Mucosa of descending colon (tissue), 3 donors: Measurements from ENCODE around the gene KPNA5. TPM values are rescaled to one million over a fixed set of nuclear protein-coding genes. Genes with fewer than 3 reads are reported as not detected.
"Not testable (repeated sequence)": the region's sequence is repeated elsewhere in the genome, so short reads cannot be mapped to it uniquely, and the experiment has no call there.

Experiments used
- ATAC-seq: fragments of 200-7000 bp; cut with Tn5 transposase; one replicate; pipeline ENCODE4 v1.9.1; 2020; ENCODE audit warnings: mild to moderate bottlenecking, moderate library complexity
- DNase-seq, 3 donors: peaks; one replicate each; pipeline ENCODE4 v3.0.0-alpha.2; 2020
- H3K36me3 ChIP-seq: fragments of 200-600 bp; one replicate; pipeline ENCODE4 v1.8.0; 2021; ENCODE audit warnings: low read depth, mild to moderate bottlenecking
- H3K4me1 ChIP-seq: fragments of 200-600 bp; one replicate; pipeline ENCODE4 v1.8.0; 2021; ENCODE audit warnings: low read depth, mild to moderate bottlenecking
- H3K4me3 ChIP-seq: fragments of 200-600 bp; one replicate; pipeline ENCODE4 v1.8.0; 2021; ENCODE audit warnings: mild to moderate bottlenecking
- H3K9me3 ChIP-seq: fragments of 200-600 bp; one replicate; pipeline ENCODE4 v1.8.0; 2021; ENCODE audit warnings: mild to moderate bottlenecking
- intact Hi-C, 2 donors: fragments of 100-400 bp; cut with DNase I in 1 of 2; cut with micrococcal nuclease in 1 of 2; formaldehyde crosslinking; loops; one replicate each; pipeline versions ENCODE4 v1.11.0 to v1.11.1; 2022; cut with DNase I, micrococcal nuclease
- total RNA-seq, 3 donors: library from RNA; stranded (reverse); fragmentation: NEBNext Ultra II Directional in 2 of 3; extraction: Animal tissue kit (Norgen Biotek cat#: 25700) in 2 of 3; gene quantifications; one replicate each; pipeline versions ENCODE4 v1.2.1 to v1.2.4, GENCODE V29; 2021 to 2023
- TF ChIP-seq, protein P1 (sequence below): fragments of 200-600 bp; IDR thresholded peaks from one replicate; pipeline ENCODE4 v1.8.0; 2022; ENCODE audit warnings: antibody characterized with exemption, mild to moderate bottlenecking
- donor health status: DM: no; HTN: no; CAD: no; lungs with moderate emphysema.
- donor health status: DM: no; HTN: no; CAD: no.
- donor health status: DM: no; HTN: yes; CAD: no.

KPNA5 gene
- total RNA-seq, 3 donors from 2014 or later: 5.5 to 19.5 (median 6.7) TPM

DNA sequence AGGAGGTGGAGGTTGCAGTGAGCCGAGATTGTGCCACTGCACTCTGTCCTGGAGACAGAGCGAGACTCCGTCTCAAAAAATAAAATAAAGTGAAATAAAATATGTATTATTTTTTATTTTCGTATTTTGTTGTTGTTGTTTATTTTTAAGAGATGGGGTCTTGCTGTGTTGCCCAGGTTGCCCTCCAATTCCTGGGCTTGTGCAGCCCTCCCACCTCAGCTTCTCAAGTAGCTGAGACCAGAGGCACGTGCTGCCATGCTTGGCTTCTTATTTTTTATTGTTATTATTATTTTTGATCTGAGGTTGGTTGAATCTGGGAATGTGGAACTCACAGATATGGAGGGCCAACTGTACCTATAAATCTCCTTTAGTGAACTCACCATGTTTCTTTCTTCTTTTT, 10.1 kb downstream of the KPNA5 start:
- no peaks in the 10 kb centered on the region for H3K4me1 ChIP-seq
- H3K36me3 ChIP-seq: no peaks in the 10 kb centered on the region
- TF ChIP-seq, protein P1, sequence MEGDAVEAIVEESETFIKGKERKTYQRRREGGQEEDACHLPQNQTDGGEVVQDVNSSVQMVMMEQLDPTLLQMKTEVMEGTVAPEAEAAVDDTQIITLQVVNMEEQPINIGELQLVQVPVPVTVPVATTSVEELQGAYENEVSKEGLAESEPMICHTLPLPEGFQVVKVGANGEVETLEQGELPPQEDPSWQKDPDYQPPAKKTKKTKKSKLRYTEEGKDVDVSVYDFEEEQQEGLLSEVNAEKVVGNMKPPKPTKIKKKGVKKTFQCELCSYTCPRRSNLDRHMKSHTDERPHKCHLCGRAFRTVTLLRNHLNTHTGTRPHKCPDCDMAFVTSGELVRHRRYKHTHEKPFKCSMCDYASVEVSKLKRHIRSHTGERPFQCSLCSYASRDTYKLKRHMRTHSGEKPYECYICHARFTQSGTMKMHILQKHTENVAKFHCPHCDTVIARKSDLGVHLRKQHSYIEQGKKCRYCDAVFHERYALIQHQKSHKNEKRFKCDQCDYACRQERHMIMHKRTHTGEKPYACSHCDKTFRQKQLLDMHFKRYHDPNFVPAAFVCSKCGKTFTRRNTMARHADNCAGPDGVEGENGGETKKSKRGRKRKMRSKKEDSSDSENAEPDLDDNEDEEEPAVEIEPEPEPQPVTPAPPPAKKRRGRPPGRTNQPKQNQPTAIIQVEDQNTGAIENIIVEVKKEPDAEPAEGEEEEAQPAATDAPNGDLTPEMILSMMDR: no peak
- H3K9me3 ChIP-seq: no peaks in the 10 kb centered on the region
- intact Hi-C loops: no loop called here
- no peak overlapping the region for H3K4me3 ChIP-seq
- DNase-seq (no peak), ATAC-seq (no peak)

DNA sequence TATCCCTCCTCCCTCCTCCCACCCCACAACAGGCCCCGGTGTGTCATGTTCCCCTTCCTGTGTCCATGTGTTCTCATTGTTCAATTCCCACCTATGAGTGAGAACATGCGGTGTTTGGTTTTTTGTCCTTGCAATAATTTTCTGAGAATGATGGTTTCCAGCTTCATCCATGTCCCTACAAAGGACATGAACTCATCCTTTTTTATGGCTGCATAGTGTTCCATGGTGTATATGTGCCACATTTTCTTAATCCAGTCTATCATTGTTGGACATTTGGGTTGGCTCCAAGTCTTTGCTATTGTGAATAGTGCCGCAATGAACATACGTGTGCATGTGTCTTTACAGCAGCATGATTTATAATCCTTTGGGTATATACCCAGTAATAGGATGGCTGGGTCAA, 11.9 kb downstream of the KPNA5 start:
- ATAC-seq, H3K9me3 ChIP-seq, H3K4me3 ChIP-seq, intact Hi-C loops, H3K36me3 ChIP-seq, DNase-seq, H3K4me1 ChIP-seq: not testable (repeated sequence)

DNA sequence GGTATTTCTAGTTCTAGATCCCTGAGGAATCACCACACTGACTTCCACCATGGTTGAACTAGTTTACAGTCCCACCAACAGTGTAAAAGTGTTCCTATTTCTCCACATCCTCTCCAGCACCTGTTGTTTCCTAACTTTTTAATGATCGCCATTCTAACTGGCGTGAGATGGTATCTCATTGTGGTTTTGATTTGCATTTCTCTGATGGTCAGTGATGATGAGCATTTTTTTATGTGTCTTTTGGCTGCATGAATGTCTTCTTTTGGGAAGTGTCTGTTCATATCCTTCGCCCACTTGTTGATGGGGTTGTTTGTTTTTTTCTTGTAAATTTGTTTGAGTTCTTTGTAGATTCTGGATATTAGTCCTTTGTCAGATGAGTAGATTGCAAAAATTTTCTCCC, 12.3 kb downstream of the KPNA5 start:
- H3K4me3 ChIP-seq, H3K9me3 ChIP-seq, H3K36me3 ChIP-seq, ATAC-seq, intact Hi-C loops, H3K4me1 ChIP-seq, DNase-seq: not testable (repeated sequence)

- TF ChIP-seq, protein P1: no peak
- no peak for DNase-seq
- Histone ChIP-seq H3K4me1 (no peaks in the 10 kb centered on the region), H3K4me3 (no peak overlapping the region), H3K36me3 (no peaks in the 10 kb centered on the region), H3K9me3 (no peaks in the 10 kb centered on the region)
- intact Hi-C loops: no loop called here
- peak; percentile 79 for ATAC-seq
These were observed 14.4 kb downstream of the KPNA5 start for GRCh38 chr6:116695401-116695800.

DNA sequence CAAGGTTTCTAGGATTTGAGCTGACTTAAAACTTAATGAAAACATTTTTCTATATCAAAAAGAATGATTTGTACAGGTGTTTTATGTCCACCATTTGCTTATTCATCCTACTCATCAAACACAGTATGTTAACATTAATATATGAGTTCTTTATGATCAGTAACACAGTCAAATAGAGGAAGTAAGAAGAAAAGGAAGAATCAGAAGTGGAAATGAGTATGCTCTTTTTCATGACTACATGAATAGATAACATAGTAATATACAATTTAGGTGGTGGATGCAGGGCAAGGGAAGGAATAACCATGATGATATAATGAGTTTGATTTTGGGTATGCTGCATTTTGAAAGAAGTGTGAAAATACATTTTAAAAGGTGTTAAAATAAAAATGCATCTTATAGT, 16.5 kb downstream of the KPNA5 start:
- Histone ChIP-seq H3K36me3 (no peaks in the 10 kb centered on the region), H3K4me3 (no peak overlapping the region), H3K9me3 (no peaks in the 10 kb centered on the region), H3K4me1 (no peaks in the 10 kb centered on the region)
- TF ChIP-seq, protein P1: no peak
- ATAC-seq (no peak), DNase-seq (no peak)
- intact Hi-C loops: no loop called here

DNA sequence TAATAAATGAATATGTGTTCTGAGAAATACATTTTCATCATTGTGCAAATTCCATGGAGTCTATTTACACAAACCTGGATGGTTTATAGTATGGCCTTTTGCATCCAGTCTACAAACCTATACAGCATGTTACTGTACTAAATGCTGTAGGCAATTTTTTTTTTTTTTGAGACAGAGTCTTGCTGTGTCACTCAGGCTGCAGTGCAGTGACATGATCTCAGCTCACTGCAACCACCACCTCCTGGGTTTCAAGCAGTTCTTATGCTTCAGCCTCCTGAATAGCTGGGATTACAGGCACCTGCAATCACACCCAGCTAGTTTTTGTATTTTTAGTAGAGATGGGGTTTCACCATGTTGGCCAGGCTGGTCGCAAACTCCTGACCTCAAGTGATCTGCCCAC, 22.9 kb downstream of the KPNA5 start:
- H3K9me3 ChIP-seq, H3K4me3 ChIP-seq, H3K36me3 ChIP-seq, H3K4me1 ChIP-seq, DNase-seq, intact Hi-C loops, ATAC-seq: not testable (repeated sequence)

DNA sequence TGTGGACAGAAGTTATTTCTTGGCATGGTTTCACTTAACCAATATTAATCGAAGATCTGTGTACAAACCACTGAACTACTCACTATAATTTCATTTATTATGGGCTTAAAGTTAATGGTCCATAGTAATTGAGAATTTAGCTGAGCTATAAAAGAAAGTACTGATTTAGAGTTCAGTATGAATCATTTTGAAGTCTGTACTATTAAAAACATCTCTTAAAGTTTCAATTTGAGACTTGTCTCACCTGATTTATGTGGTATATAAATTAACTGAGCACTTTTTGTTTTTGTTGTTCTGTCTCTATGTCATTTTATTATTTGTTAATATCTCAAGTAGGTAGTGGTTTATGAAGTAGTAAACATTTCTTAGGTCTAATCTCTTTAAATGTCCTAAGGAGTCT, 24.9 kb downstream of the KPNA5 start:
- no peaks in the 10 kb centered on the region for H3K9me3 ChIP-seq
- intact Hi-C loops: no loop called here
- no peak overlapping the region for H3K4me3 ChIP-seq
- TF ChIP-seq, protein P1: no peak
- no peak for DNase-seq
- no peak for ATAC-seq
- H3K4me1 ChIP-seq: no peaks in the 10 kb centered on the region
- H3K36me3 ChIP-seq: no peaks in the 10 kb centered on the region
